Measurements from ENCODE around the gene ARF1. TPM values are rescaled to one million over a fixed set of nuclear protein-coding genes. Genes with fewer than 3 reads are reported as not detected.

ARF1 gene
- total RNA-seq, 1 experiment from 2014 or later = 413 TPM

- peaks cover 16% of the 10 kb centered on the region for H3K9me3 ChIP-seq
- peaks cover 94% of the 10 kb centered on the region for H3K36me3 ChIP-seq
- no peaks in the 10 kb centered on the region for H3K27me3 ChIP-seq
- no peak for DNase-seq
- no peak overlapping the region for H3K4me3 ChIP-seq
These were observed 6.3 kb downstream of the ARF1 start for GRCh38 chr1:228088586-228089498.

- DNase-seq = no peak
- H3K4me3 ChIP-seq = no peak overlapping the region
- peaks cover 25% of the 10 kb centered on the region for H3K9me3 ChIP-seq
- no peaks in the 10 kb centered on the region for H3K27me3 ChIP-seq
- peaks cover 94% of the 10 kb centered on the region for H3K36me3 ChIP-seq
These were observed 7.2 kb downstream of the ARF1 start for GRCh38 chr1:228089519-228090380.

GRCh38 chr1:228090613-228091081 lies 8.1 kb downstream of the ARF1 start:
- no peak for DNase-seq
- H3K27me3 ChIP-seq = no peaks in the 10 kb centered on the region
- peaks cover 94% of the 10 kb centered on the region for H3K36me3 ChIP-seq
- no peak overlapping the region for H3K4me3 ChIP-seq
- peaks cover 27% of the 10 kb centered on the region for H3K9me3 ChIP-seq

- peaks cover 27% of the 10 kb centered on the region for H3K9me3 ChIP-seq
- DNase-seq = no peak
- peaks cover 95% of the 10 kb centered on the region for H3K36me3 ChIP-seq
- no peaks in the 10 kb centered on the region for H3K27me3 ChIP-seq
- H3K4me3 ChIP-seq = no peak overlapping the region
These were observed 8.6 kb downstream of the ARF1 start for GRCh38 chr1:228091084-228091483.

- Histone ChIP-seq H3K9me3 (peaks cover 27% of the 10 kb centered on the region), H3K36me3 (peaks cover 94% of the 10 kb centered on the region), H3K4me3 (no peak overlapping the region), H3K27me3 (no peaks in the 10 kb centered on the region)
- no peak for DNase-seq
These were observed 10.0 kb downstream of the ARF1 start for GRCh38 chr1:228092342-228093049.

- no peak overlapping the region for H3K4me3 ChIP-seq
- H3K36me3 ChIP-seq = peaks cover 96% of the 10 kb centered on the region
- peaks cover 27% of the 10 kb centered on the region for H3K9me3 ChIP-seq
- no peak for DNase-seq
- no peaks in the 10 kb centered on the region for H3K27me3 ChIP-seq
These were observed 10.8 kb downstream of the ARF1 start for GRCh38 chr1:228093050-228093906.

- Histone ChIP-seq H3K36me3 (peaks cover 96% of the 10 kb centered on the region), H3K27me3 (no peaks in the 10 kb centered on the region), H3K4me3 (no peak overlapping the region), H3K9me3 (peaks cover 27% of the 10 kb centered on the region)
- no peak for DNase-seq
These were observed 12.0 kb downstream of the ARF1 start for GRCh38 chr1:228094432-228095016.

- Histone ChIP-seq H3K9me3 (peaks cover 27% of the 10 kb centered on the region), H3K36me3 (peaks cover 96% of the 10 kb centered on the region), H3K4me3 (no peak overlapping the region), H3K27me3 (no peaks in the 10 kb centered on the region)
- no peak for DNase-seq
These were observed 12.7 kb downstream of the ARF1 start for GRCh38 chr1:228095161-228095560.

- DNase-seq = no peak
- H3K36me3 ChIP-seq = peaks cover 94% of the 10 kb centered on the region
- no peaks in the 10 kb centered on the region for H3K27me3 ChIP-seq
- peaks cover 27% of the 10 kb centered on the region for H3K9me3 ChIP-seq
- no peak overlapping the region for H3K4me3 ChIP-seq
These were observed 13.4 kb downstream of the ARF1 start for GRCh38 chr1:228095938-228096337.

- Histone ChIP-seq H3K36me3 (peaks cover 94% of the 10 kb centered on the region), H3K9me3 (peaks cover 27% of the 10 kb centered on the region), H3K27me3 (no peaks in the 10 kb centered on the region), H3K4me3 (no peak overlapping the region)
- no peak for DNase-seq
These were observed 14.2 kb downstream of the ARF1 start for GRCh38 chr1:228096416-228097332.

- H3K36me3 ChIP-seq = peaks cover 88% of the 10 kb centered on the region
- peaks cover 21% of the 10 kb centered on the region for H3K9me3 ChIP-seq
- H3K4me3 ChIP-seq = no peak overlapping the region
- no peaks in the 10 kb centered on the region for H3K27me3 ChIP-seq
- DNase-seq = no peak
These were observed 15.0 kb downstream of the ARF1 start for GRCh38 chr1:228097333-228098081.

GRCh38 chr1:228098323-228098931 lies 15.9 kb downstream of the ARF1 start:
- Histone ChIP-seq H3K9me3 (peaks cover 14% of the 10 kb centered on the region), H3K4me3 (no peak overlapping the region), H3K36me3 (peaks cover 79% of the 10 kb centered on the region), H3K27me3 (no peaks in the 10 kb centered on the region)
- no peak for DNase-seq

GRCh38 chr1:228099331-228099732 lies 16.8 kb downstream of the ARF1 start:
- DNase-seq = no peak
- Histone ChIP-seq H3K9me3 (peaks cover 7% of the 10 kb centered on the region), H3K27me3 (no peaks in the 10 kb centered on the region), H3K4me3 (no peak overlapping the region), H3K36me3 (peaks cover 71% of the 10 kb centered on the region)
